Measurements from ENCODE around the gene MYCBP2. TPM values are rescaled to one million over a fixed set of nuclear protein-coding genes. Genes with fewer than 3 reads are reported as not detected.
"Not testable (repeated sequence)": the region's sequence is repeated elsewhere in the genome, so short reads cannot be mapped to it uniquely, and the experiment has no call there.

Gene MYCBP2
- total and polyA plus RNA-seq, 5 experiments from 2014 or later: 24.2 to 174 (median 41.4) TPM

- Mint-ChIP-seq H3K4me1 (peaks cover 10 to 21% (median 17%) of the 10 kb centered on the region in 4 donors), H3K4me3 (peak overlapping the region in 1 of 10 donors; percentile 0), H3K36me3 (peaks cover 0 to 67% (median 17%) of the 10 kb centered on the region in 3 donors), H3K27ac (peak overlapping the region in 4 of 10 donors; percentile 2 to 73 (median 37)), H3K27me3 (no peaks in the 10 kb centered on the region), H3K9me3 (peaks cover 0 to 9% (median 0%) of the 10 kb centered on the region in 9 donors)
- no peak for DNase-seq
- POLR2A ChIA-PET: no interaction called here
- ATAC-seq: no peak
Measured at GRCh38 chr13:77225946-77226345, 100.9 kb downstream of the MYCBP2 start.

GRCh38 chr13:77222909-77223308 is 104.0 kb downstream of the MYCBP2 start:
- peak overlapping the region in 3 of 10 donors; percentile 2 to 38 (median 23) for H3K27ac Mint-ChIP-seq
- H3K4me1 Mint-ChIP-seq: peaks cover 9 to 21% (median 16%) of the 10 kb centered on the region in 4 donors
- POLR2A ChIA-PET: no interaction called here
- H3K9me3 Mint-ChIP-seq: peaks cover 0 to 9% (median 0%) of the 10 kb centered on the region in 9 donors
- H3K4me3 Mint-ChIP-seq: no peak overlapping the region
- DNase-seq (no peak), ATAC-seq (no peak)
- no peaks in the 10 kb centered on the region for H3K27me3 Mint-ChIP-seq
- peaks cover 0 to 61% (median 17%) of the 10 kb centered on the region in 3 donors for H3K36me3 Mint-ChIP-seq

- H3K27me3 Mint-ChIP-seq: no peaks in the 10 kb centered on the region
- no peak overlapping the region for H3K4me3 Mint-ChIP-seq
- DNase-seq: no peak
- H3K36me3 Mint-ChIP-seq: peaks cover 0 to 58% (median 19%) of the 10 kb centered on the region in 3 donors
- POLR2A ChIA-PET: no interaction called here
- peaks cover 9 to 21% (median 16%) of the 10 kb centered on the region in 4 donors for H3K4me1 Mint-ChIP-seq
- H3K9me3 Mint-ChIP-seq: peaks cover 0 to 9% (median 0%) of the 10 kb centered on the region in 9 donors
- no peak for ATAC-seq
- peak overlapping the region in 2 of 10 donors; percentile 37 to 47 for H3K27ac Mint-ChIP-seq
Measured at GRCh38 chr13:77222000-77222690, 104.7 kb downstream of the MYCBP2 start.

- ATAC-seq: no peak
- POLR2A ChIA-PET: no interaction called here
Measured at GRCh38 chr13:77219401-77219800, 107.5 kb downstream of the MYCBP2 start.

GRCh38 chr13:77218274-77218673 is 108.6 kb downstream of the MYCBP2 start:
- ATAC-seq: no peak
- H3K36me3 Mint-ChIP-seq: peaks cover 9 to 63% (median 27%) of the 10 kb centered on the region in 3 donors
- POLR2A ChIA-PET: no interaction called here

More at GRCh38 chr13:77219401-77219800, 107.5 kb downstream of the MYCBP2 start:
- H3K36me3 Mint-ChIP-seq: peaks cover 0 to 63% (median 28%) of the 10 kb centered on the region in 3 donors
- no peaks in the 10 kb centered on the region for H3K27me3 Mint-ChIP-seq
- DNase-seq: no peak
- no peaks in the 10 kb centered on the region for H3K9me3 Mint-ChIP-seq
- H3K4me3 Mint-ChIP-seq: no peak overlapping the region
- peaks cover 3 to 14% (median 12%) of the 10 kb centered on the region in 4 donors for H3K4me1 Mint-ChIP-seq
- no peak overlapping the region for H3K27ac Mint-ChIP-seq

GRCh38 chr13:77215543-77215942 is 111.4 kb downstream of the MYCBP2 start:
- Mint-ChIP-seq H3K27ac (peak overlapping the region in 7 of 10 donors; percentile 21 to 79 (median 32)), H3K36me3 (peaks cover 9 to 59% (median 32%) of the 10 kb centered on the region in 3 donors), H3K27me3 (no peaks in the 10 kb centered on the region), H3K4me1 (peaks cover 0 to 3% (median under 1%) of the 10 kb centered on the region in 4 donors), H3K4me3 (no peak overlapping the region), H3K9me3 (no peaks in the 10 kb centered on the region)
- no peak for DNase-seq
- POLR2A ChIA-PET: interaction anchor here (1.5 kb wide), 1 partner anchor 35 kb away, joined by 3 read pairs; no protein-coding TSS in a partner anchor
- ATAC-seq: no peak

More at GRCh38 chr13:77218274-77218673, 108.6 kb downstream of the MYCBP2 start:
- Mint-ChIP-seq H3K27ac (no peak overlapping the region), H3K27me3 (no peaks in the 10 kb centered on the region), H3K4me1 (peaks cover 3 to 12% (median 11%) of the 10 kb centered on the region in 4 donors), H3K4me3 (no peak overlapping the region), H3K9me3 (no peaks in the 10 kb centered on the region)
- no peak for DNase-seq

- Mint-ChIP-seq H3K9me3 (no peaks in the 10 kb centered on the region), H3K4me3 (no peak overlapping the region), H3K4me1 (peaks cover 4 to 11% (median 6%) of the 10 kb centered on the region in 4 donors), H3K27ac (peak overlapping the region in 3 of 10 donors; percentile 20 to 75 (median 22)), H3K36me3 (peaks cover 13 to 74% (median 46%) of the 10 kb centered on the region in 3 donors), H3K27me3 (no peaks in the 10 kb centered on the region)
- DNase-seq: no peak
- POLR2A ChIA-PET: no interaction called here
- no peak for ATAC-seq
Measured at GRCh38 chr13:77213644-77214043, 113.2 kb downstream of the MYCBP2 start.

GRCh38 chr13:77207943-77208342 is 119.0 kb downstream of the MYCBP2 start:
- peaks cover 23 to 71% (median 45%) of the 10 kb centered on the region in 3 donors for H3K36me3 Mint-ChIP-seq
- DNase-seq (no peak), ATAC-seq (no peak)
- POLR2A ChIA-PET: no interaction called here
- no peaks in the 10 kb centered on the region for H3K27me3 Mint-ChIP-seq
- peak overlapping the region in 8 of 10 donors; percentile 39 to 88 (median 73) for H3K27ac Mint-ChIP-seq
- H3K4me1 Mint-ChIP-seq: peaks cover 7 to 19% (median 14%) of the 10 kb centered on the region in 4 donors
- H3K4me3 Mint-ChIP-seq: no peak overlapping the region
- peaks cover 0 to 7% (median 5%) of the 10 kb centered on the region in 9 donors for H3K9me3 Mint-ChIP-seq

GRCh38 chr13:77198995-77199394 is 127.9 kb downstream of the MYCBP2 start:
- H3K27me3 Mint-ChIP-seq, DNase-seq: not testable (repeated sequence)
- H3K27ac Mint-ChIP-seq: peak overlapping the region in 1 of 10 donors; percentile 13

GRCh38 chr13:77196052-77196618 is 130.8 kb downstream of the MYCBP2 start:
- Mint-ChIP-seq H3K4me1 (peaks cover 0 to 6% (median 3%) of the 10 kb centered on the region in 4 donors), H3K27ac (no peak overlapping the region), H3K9me3 (no peaks in the 10 kb centered on the region), H3K4me3 (no peak overlapping the region), H3K27me3 (no peaks in the 10 kb centered on the region), H3K36me3 (peaks cover 5 to 31% (median 27%) of the 10 kb centered on the region in 3 donors)
- POLR2A ChIA-PET: no interaction called here
- ATAC-seq: no peak
- DNase-seq: no peak

More at GRCh38 chr13:77198995-77199394, 127.9 kb downstream of the MYCBP2 start:
- H3K4me1 Mint-ChIP-seq, H3K4me3 Mint-ChIP-seq, POLR2A ChIA-PET, ATAC-seq, H3K9me3 Mint-ChIP-seq: not testable (repeated sequence)
- H3K36me3 Mint-ChIP-seq: peaks cover 0 to 30% (median 27%) of the 10 kb centered on the region in 3 donors

- Mint-ChIP-seq H3K36me3 (peaks cover 18 to 61% (median 40%) of the 10 kb centered on the region in 3 donors), H3K4me1 (peaks cover 3 to 12% (median 7%) of the 10 kb centered on the region in 4 donors), H3K4me3 (no peak overlapping the region), H3K27me3 (no peaks in the 10 kb centered on the region), H3K27ac (peak overlapping the region in 4 of 10 donors; percentile 8 to 58 (median 24)), H3K9me3 (no peaks in the 10 kb centered on the region)
- POLR2A ChIA-PET: no interaction called here
- no peak for DNase-seq
- no peak for ATAC-seq
Measured at GRCh38 chr13:77190349-77190958, 136.4 kb downstream of the MYCBP2 start.

GRCh38 chr13:77185721-77186120 is 141.2 kb downstream of the MYCBP2 start:
- DNase-seq (no peak), ATAC-seq (no peak)
- Mint-ChIP-seq H3K4me3 (no peak overlapping the region), H3K27ac (peak overlapping the region in 5 of 10 donors; percentile 13 to 65 (median 24)), H3K36me3 (peaks cover 19 to 82% (median 40%) of the 10 kb centered on the region in 3 donors), H3K4me1 (peaks cover 6 to 22% (median 15%) of the 10 kb centered on the region in 4 donors), H3K9me3 (no peaks in the 10 kb centered on the region), H3K27me3 (no peaks in the 10 kb centered on the region)
- POLR2A ChIA-PET: no interaction called here

Measured in naive thymus-derived CD8-positive, alpha-beta T cell (primary cell).